Activated CD4-positive, alpha-beta memory T cell treated with anti-CD3 and anti-CD28 coated beads for 36 hours (primary cell): Measurements from ENCODE around the gene WDR91. TPM values are rescaled to one million over a fixed set of nuclear protein-coding genes. Genes with fewer than 3 reads are reported as not detected.
A peak's percentile ranks its signal among the peaks of the same experiment; 100 is the strongest.

Experiments
- CTCF ChIA-PET: fragments of 350-600 bp; sonication (Branson Sonifier 250); formaldehyde crosslinking; loops from one replicate; lab custom pipeline; 2021; ENCODE audit warnings: antibody characterized with exemption, inconsistent platforms; lab: Charles Lee
- POLR2A ChIA-PET: fragments of 350-600 bp; sonication (Branson Sonifier 250); formaldehyde crosslinking; loops from one replicate; lab custom pipeline; 2021; ENCODE audit warnings: antibody characterized with exemption; lab: Charles Lee
- DNase-seq: peaks from one replicate; pipeline ENCODE4 v3.0.0-alpha.2; 2020
- H3K27ac Mint-ChIP-seq: one replicate; pipeline ENCODE4 v1.8.0; 2021; ENCODE audit warnings: mixed read lengths
- H3K27me3 Mint-ChIP-seq: one replicate; pipeline ENCODE4 v1.8.0; 2021; ENCODE audit warnings: mixed read lengths
- H3K36me3 Mint-ChIP-seq: one replicate; pipeline ENCODE4 v1.8.0; 2021; ENCODE audit warnings: mixed read lengths
- H3K4me1 Mint-ChIP-seq: one replicate; pipeline ENCODE4 v1.8.0; 2021; ENCODE audit warnings: low read depth, mixed read lengths
- H3K4me3 Mint-ChIP-seq: one replicate; pipeline ENCODE4 v1.8.0; 2021; ENCODE audit warnings: mild to moderate bottlenecking, mixed read lengths
- H3K9me3 Mint-ChIP-seq: one replicate; pipeline ENCODE4 v1.8.0; 2021; ENCODE audit warnings: mixed read lengths
- intact Hi-C: fragments of 100-400 bp; cut with micrococcal nuclease; formaldehyde crosslinking; loops from one replicate; pipeline ENCODE4 v1.15.1; 2023
- total RNA-seq, 2 experiments: library from RNA; stranded (reverse); gene quantifications; one replicate each; pipeline ENCODE4 v1.2.3, GENCODE V29; 2021

The WDR91 gene
- total RNA-seq, 2 experiments from 2014 or later: 10.3 to 11.0 TPM

- ChIA-PET CTCF (interaction anchor here (1.6 to 2.3 kb wide), 2 partner anchors 16 to 179 kb away, joined by 4 to 5 read pairs; partner anchors contain the start of genes AGBL3 and TMEM140), POLR2A (interaction anchor here (2.1 kb wide), 1 partner anchor 17 kb away, joined by 12 read pairs; the partner anchor contains the start of gene TMEM140)
- intact Hi-C loops: loop anchor here (5.0 to 10.0 kb wide), 3 partner anchors 430 to 850 kb away; partner anchors contain the start of gene SLC35B4
- Mint-ChIP-seq H3K27me3 (no peaks in the 10 kb centered on the region), H3K36me3 (peaks cover 71% of the 10 kb centered on the region), H3K9me3 (peaks cover 9% of the 10 kb centered on the region), H3K4me3 (no peak overlapping the region), H3K27ac (peak overlapping the region; percentile 71), H3K4me1 (peaks cover 49% of the 10 kb centered on the region)
- DNase-seq: no peak
These were observed 46.8 kb downstream of the WDR91 start for GRCh38 chr7:135164357-135165061.

- POLR2A ChIA-PET: interaction anchor here (0.7 kb wide), 1 partner anchor 15 kb away, joined by 3 read pairs; the partner anchor contains the start of gene TMEM140
- Mint-ChIP-seq H3K4me1 (peaks cover 34% of the 10 kb centered on the region), H3K27ac (peak overlapping the region; percentile 85)
These were observed 48.8 kb downstream of the WDR91 start for GRCh38 chr7:135162382-135163001.

GRCh38 chr7:135161669-135162068 is 49.7 kb downstream of the WDR91 start:
- no peaks in the 10 kb centered on the region for H3K27me3 Mint-ChIP-seq
- no peak for DNase-seq
- H3K4me3 Mint-ChIP-seq: no peak overlapping the region
- intact Hi-C loops: loop anchor here (10.0 kb wide), 2 partner anchors 427 to 847 kb away; partner anchors contain the start of gene SLC35B4
- H3K4me1 Mint-ChIP-seq: peaks cover 28% of the 10 kb centered on the region
- POLR2A ChIA-PET: interaction anchor here (1.9 kb wide), 1 partner anchor 14 kb away, joined by 14 read pairs; the partner anchor contains the start of gene TMEM140
- peaks cover 17% of the 10 kb centered on the region for H3K9me3 Mint-ChIP-seq
- peaks cover 59% of the 10 kb centered on the region for H3K36me3 Mint-ChIP-seq
- H3K27ac Mint-ChIP-seq: peak overlapping the region; percentile 85
- CTCF ChIA-PET: interaction anchor here (2.7 kb wide), 1 partner anchor 8 kb away, joined by 27 read pairs; the partner anchor contains the start of gene CYREN

More at GRCh38 chr7:135162382-135163001, 48.8 kb downstream of the WDR91 start:
- CTCF ChIA-PET: interaction anchor here (0.6 to 2.7 kb wide), 3 partner anchors 7 to 176 kb away, joined by 3 to 27 read pairs (median 4); partner anchors contain the start of genes AGBL3 and CYREN
- Mint-ChIP-seq H3K27me3 (no peaks in the 10 kb centered on the region), H3K36me3 (peaks cover 58% of the 10 kb centered on the region), H3K9me3 (peaks cover 9% of the 10 kb centered on the region), H3K4me3 (no peak overlapping the region)
- DNase-seq: no peak
- intact Hi-C loops: loop anchor here (10.0 kb wide), 2 partner anchors 428 to 848 kb away; partner anchors contain the start of gene SLC35B4

- Mint-ChIP-seq H3K4me1 (peaks cover 28% of the 10 kb centered on the region), H3K27me3 (no peaks in the 10 kb centered on the region), H3K36me3 (peaks cover 59% of the 10 kb centered on the region), H3K9me3 (peaks cover 23% of the 10 kb centered on the region), H3K27ac (peak overlapping the region; percentile 85), H3K4me3 (no peak overlapping the region)
- POLR2A ChIA-PET: interaction anchor here (1.8 to 1.9 kb wide), 3 partner anchors 8 to 13 kb away, joined by 4 to 14 read pairs (median 7); partner anchors contain the start of genes CYREN and TMEM140
- intact Hi-C loops: loop anchor here (1.0 to 10.0 kb wide), 4 partner anchors 8 to 846 kb away; partner anchors contain the start of genes SLC35B4 and TMEM140
- CTCF ChIA-PET: interaction anchor here (1.4 to 2.7 kb wide), 2 partner anchors 9 to 13 kb away, joined by 5 to 27 read pairs; partner anchors contain the start of genes CYREN and TMEM140
- DNase-seq: no peak
These were observed 50.3 kb downstream of the WDR91 start for GRCh38 chr7:135160858-135161653.

GRCh38 chr7:135160098-135160857 is 51.0 kb downstream of the WDR91 start:
- POLR2A ChIA-PET: interaction anchor here (1.8 to 1.9 kb wide), 3 partner anchors 9 to 12 kb away, joined by 4 to 14 read pairs (median 7); partner anchors contain the start of genes CYREN and TMEM140
- Mint-ChIP-seq H3K27ac (peak overlapping the region; percentile 85), H3K4me1 (peaks cover 28% of the 10 kb centered on the region), H3K27me3 (no peaks in the 10 kb centered on the region), H3K9me3 (peaks cover 31% of the 10 kb centered on the region), H3K4me3 (no peak overlapping the region), H3K36me3 (peaks cover 67% of the 10 kb centered on the region)
- DNase-seq: no peak
- intact Hi-C loops: loop anchor here (1.0 to 10.0 kb wide), 4 partner anchors 9 to 845 kb away; partner anchors contain the start of genes SLC35B4 and TMEM140
- CTCF ChIA-PET: interaction anchor here (1.4 to 2.7 kb wide), 2 partner anchors 9 to 12 kb away, joined by 5 to 27 read pairs; partner anchors contain the start of genes CYREN and TMEM140

- intact Hi-C loops: loop anchor here (1.0 to 10.0 kb wide), 4 partner anchors 10 to 845 kb away; partner anchors contain the start of genes SLC35B4 and TMEM140
- H3K4me3 Mint-ChIP-seq: no peak overlapping the region
- POLR2A ChIA-PET: interaction anchor here (1.3 to 2.2 kb wide), 4 partner anchors 10 to 11 kb away, joined by 4 to 11 read pairs (median 6); partner anchors contain the start of genes CYREN and TMEM140
- DNase-seq: no peak
- no peaks in the 10 kb centered on the region for H3K27me3 Mint-ChIP-seq
- H3K27ac Mint-ChIP-seq: peak overlapping the region; percentile 85
- peaks cover 70% of the 10 kb centered on the region for H3K36me3 Mint-ChIP-seq
- H3K4me1 Mint-ChIP-seq: peaks cover 32% of the 10 kb centered on the region
- CTCF ChIA-PET: interaction anchor here (0.6 to 2.7 kb wide), 3 partner anchors 10 to 527 kb away, joined by 3 to 27 read pairs (median 5); partner anchors contain the start of genes CYREN and TMEM140
- H3K9me3 Mint-ChIP-seq: peaks cover 38% of the 10 kb centered on the region
These were observed 51.8 kb downstream of the WDR91 start for GRCh38 chr7:135159359-135160085.

GRCh38 chr7:135158874-135159273 is 52.5 kb downstream of the WDR91 start:
- H3K4me3 Mint-ChIP-seq: no peak overlapping the region
- POLR2A ChIA-PET: interaction anchor here (0.6 to 2.2 kb wide), 5 partner anchors 9 to 513 kb away, joined by 3 to 11 read pairs (median 4); partner anchors contain the start of genes AGBL3, CYREN and TMEM140
- CTCF ChIA-PET: interaction anchor here (0.5 to 1.5 kb wide), 3 partner anchors 8 to 12 kb away, joined by 3 to 4 read pairs (median 4); partner anchors contain the start of gene CYREN
- H3K27me3 Mint-ChIP-seq: no peaks in the 10 kb centered on the region
- peaks cover 45% of the 10 kb centered on the region for H3K9me3 Mint-ChIP-seq
- H3K27ac Mint-ChIP-seq: peak overlapping the region; percentile 73
- H3K4me1 Mint-ChIP-seq: peaks cover 37% of the 10 kb centered on the region
- peaks cover 73% of the 10 kb centered on the region for H3K36me3 Mint-ChIP-seq
- intact Hi-C loops: no loop called here
- DNase-seq: no peak

GRCh38 chr7:135158141-135158655 is 53.1 kb downstream of the WDR91 start:
- no peak overlapping the region for H3K4me3 Mint-ChIP-seq
- POLR2A ChIA-PET: interaction anchor here (0.6 to 2.2 kb wide), 4 partner anchors 8 to 512 kb away, joined by 3 to 11 read pairs (median 4); partner anchors contain the start of genes AGBL3 and TMEM140
- H3K27ac Mint-ChIP-seq: no peak overlapping the region
- CTCF ChIA-PET: interaction anchor here (0.5 to 1.8 kb wide), 5 partner anchors 7 to 13 kb away, joined by 3 to 4 read pairs (median 4); partner anchors contain the start of genes CYREN and TMEM140
- H3K9me3 Mint-ChIP-seq: peaks cover 49% of the 10 kb centered on the region
- intact Hi-C loops: no loop called here
- DNase-seq: no peak
- H3K4me1 Mint-ChIP-seq: peaks cover 40% of the 10 kb centered on the region
- no peaks in the 10 kb centered on the region for H3K27me3 Mint-ChIP-seq
- peaks cover 76% of the 10 kb centered on the region for H3K36me3 Mint-ChIP-seq

GRCh38 chr7:135156290-135156689 is 55.0 kb downstream of the WDR91 start:
- Mint-ChIP-seq H3K36me3 (peaks cover 75% of the 10 kb centered on the region), H3K4me1 (peaks cover 45% of the 10 kb centered on the region), H3K27me3 (no peaks in the 10 kb centered on the region), H3K9me3 (peaks cover 43% of the 10 kb centered on the region), H3K4me3 (no peak overlapping the region), H3K27ac (no peak overlapping the region)
- POLR2A ChIA-PET: no interaction called here
- intact Hi-C loops: no loop called here
- DNase-seq: no peak
- CTCF ChIA-PET: interaction anchor here (1.8 kb wide), 1 partner anchor 9 kb away, joined by 4 read pairs; the partner anchor contains the start of gene TMEM140
